Suprapubic skin (tissue), 4 donors: ENCODE measurements around the gene SATL1. TPM values are rescaled to one million over a fixed set of nuclear protein-coding genes. Genes with fewer than 3 reads are reported as not detected.
"Not testable (repeated sequence)": the region's sequence is repeated elsewhere in the genome, so short reads cannot be mapped to it uniquely, and the experiment has no call there.

ENCODE experiments used
- DNase-seq, 2 donors: peaks; one replicate each; pipeline ENCODE4 v3.0.0-alpha.2; 2019; ENCODE audit warnings: low spot score in 2 of 2
- H3K27ac ChIP-seq: fragments of 200-600 bp; sonication (generic); one replicate; pipeline ENCODE4 v1.5.1; 2019
- H3K27me3 ChIP-seq: fragments of 200-600 bp; sonication (generic); one replicate; pipeline ENCODE4 v1.5.1; 2019
- H3K36me3 ChIP-seq: fragments of 200-600 bp; sonication (generic); one replicate; pipeline ENCODE4 v1.5.1; 2019
- H3K4me1 ChIP-seq: fragments of 200-600 bp; sonication (generic); one replicate; pipeline ENCODE4 v1.5.1; 2019
- H3K4me3 ChIP-seq: fragments of 200-600 bp; sonication (generic); one replicate; pipeline ENCODE4 v1.5.1; 2019; ENCODE audit warnings: mild to moderate bottlenecking
- H3K9me3 ChIP-seq: fragments of 200-600 bp; sonication (generic); one replicate; pipeline ENCODE4 v1.5.1; 2019
- EP300 ChIP-seq: sonication (generic); formaldehyde crosslinking; IDR thresholded peaks from one replicate; pipeline ENCODE4 v1.6.1; 2017; ENCODE audit warnings: antibody characterized with exemption
- POLR2A ChIP-seq, 2 donors: fragments of 450-650 bp; IDR thresholded peaks; one replicate each; pipeline ENCODE4 v1.6.1; 2017; ENCODE audit warnings: antibody characterized with exemption in 2 of 2, mild to moderate bottlenecking in 2 of 2, moderate library complexity in 2 of 2
- POLR2AphosphoS5 ChIP-seq, 3 donors: sonication (generic); formaldehyde crosslinking; IDR thresholded peaks; one replicate each; pipeline ENCODE4 v1.6.1; 2017; ENCODE audit warnings: antibody characterized with exemption in 3 of 3
- WGBS: methylation state at CpG from one replicate; pipeline ENCODE4 v1.1.5; 2018; 5-methylcytosine and 5-hydroxymethylcytosine counted together
- total RNA-seq, 4 donors: library from RNA; depleted of rRNA; stranded (reverse); fragments of >200 nt; gene quantifications; one replicate each; pipeline ENCODE4 v1.1.0, GENCODE V29; 2016
- TF ChIP-seq, protein P1 (sequence below), 2 donors: fragments of 200-600 bp in 1 of 2; fragments of 450-650 bp in 1 of 2; sonication (generic) in 1 of 2; IDR thresholded peaks; one replicate each; pipeline ENCODE4 v1.5.1; 2016 to 2019; ENCODE audit warnings: antibody characterized with exemption in 2 of 2, mild to moderate bottlenecking in 1 of 2, moderate library complexity in 1 of 2

SATL1 gene, protein sequence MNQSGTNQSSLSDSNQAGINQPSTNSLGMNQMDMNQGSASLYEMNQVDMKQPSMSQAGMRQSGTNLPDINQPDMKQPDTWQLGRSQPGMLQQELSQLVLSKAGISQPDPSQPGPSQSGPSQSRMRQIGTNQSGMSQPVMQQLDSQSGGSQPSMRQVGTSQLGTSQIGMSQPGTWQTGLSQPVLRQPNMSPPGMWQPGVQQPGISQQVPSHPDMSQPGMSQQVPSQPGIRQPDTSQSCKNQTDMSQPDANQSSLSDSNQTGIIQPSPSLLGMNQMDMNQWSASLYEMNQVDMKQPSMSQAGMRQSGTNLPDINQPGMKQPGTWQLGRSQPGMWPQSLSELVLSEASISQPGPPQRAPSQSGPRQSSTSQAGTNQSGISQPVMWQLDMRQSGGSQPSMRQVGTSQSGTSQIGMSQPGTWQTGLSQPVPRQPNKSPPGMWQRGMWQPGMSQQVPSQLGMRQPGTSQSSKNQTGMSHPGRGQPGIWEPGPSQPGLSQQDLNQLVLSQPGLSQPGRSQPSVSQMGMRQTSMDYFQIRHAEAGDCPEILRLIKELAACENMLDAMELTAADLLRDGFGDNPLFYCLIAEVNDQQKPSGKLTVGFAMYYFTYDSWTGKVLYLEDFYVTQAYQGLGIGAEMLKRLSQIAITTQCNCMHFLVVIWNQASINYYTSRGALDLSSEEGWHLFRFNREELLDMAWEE
- under 1 TPM in 2 of 4 donors, not detected in 2; 0.16 to 0.45 TPM for total RNA-seq

DNA sequence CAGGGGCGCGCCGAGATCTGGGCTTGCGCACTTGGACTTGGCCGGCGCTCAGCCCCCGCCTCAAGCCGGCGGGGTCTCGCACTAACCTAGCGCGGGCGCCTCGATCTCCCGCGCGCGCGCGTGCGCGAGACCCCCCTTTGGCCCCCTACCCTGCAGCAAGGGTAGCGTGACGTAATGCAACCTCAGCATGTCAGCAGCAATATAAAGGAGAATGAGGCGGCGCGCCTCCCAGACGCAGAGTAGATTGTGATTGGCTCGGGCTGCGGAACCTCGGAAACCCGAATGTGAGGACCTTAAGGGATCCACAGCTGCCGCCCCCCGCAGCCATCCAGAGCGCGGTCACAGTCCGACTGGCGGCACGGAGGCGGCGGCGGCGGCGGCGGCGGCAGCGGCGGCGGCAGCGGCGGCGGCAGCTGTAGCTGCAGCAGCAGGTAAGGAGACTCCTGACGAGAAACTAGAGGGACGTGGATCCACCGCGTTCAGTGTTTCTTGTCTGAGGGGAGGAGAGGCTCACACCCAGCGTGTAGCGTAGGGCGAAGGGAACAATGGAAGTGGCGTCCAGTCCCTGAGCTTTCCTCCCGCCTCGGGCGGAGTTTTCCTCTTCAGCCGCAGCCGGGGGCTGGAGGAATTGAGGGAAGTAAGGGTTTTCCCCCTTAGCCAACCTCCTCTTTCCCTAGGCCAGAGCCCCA is at the start of gene SATL1, which contains the start of gene ZNF711:
Gene SATL1 (minus strand): TSS at position 19 of the 689 bp plus-strand sequence. CDS start 134,811 bp downstream, outside the sequence.
Gene ZNF711 (plus strand): TSS at position 231 of the 689 bp plus-strand sequence. CDS start 3,582 bp downstream, outside the sequence.
- no peaks in the 10 kb centered on the region for H3K4me1 ChIP-seq
- peak within 1 kb of the TSS; percentile 65 for H3K27ac ChIP-seq
- DNase-seq, result peak; percentile 62 to 72
- peak within 1 kb of the TSS; percentile 59 for H3K4me3 ChIP-seq
- no peaks in the 10 kb centered on the region for H3K9me3 ChIP-seq
- 19% methylated on average over 38 of the region's 65 CpGs for WGBS
- TF ChIP-seq POLR2AphosphoS5 (IDR thresholded peaks at IDR 0.05) (no peak), POLR2A (IDR thresholded peaks at IDR 0.05) (no peak), EP300 (no peak)
- TF ChIP-seq, protein P1, sequence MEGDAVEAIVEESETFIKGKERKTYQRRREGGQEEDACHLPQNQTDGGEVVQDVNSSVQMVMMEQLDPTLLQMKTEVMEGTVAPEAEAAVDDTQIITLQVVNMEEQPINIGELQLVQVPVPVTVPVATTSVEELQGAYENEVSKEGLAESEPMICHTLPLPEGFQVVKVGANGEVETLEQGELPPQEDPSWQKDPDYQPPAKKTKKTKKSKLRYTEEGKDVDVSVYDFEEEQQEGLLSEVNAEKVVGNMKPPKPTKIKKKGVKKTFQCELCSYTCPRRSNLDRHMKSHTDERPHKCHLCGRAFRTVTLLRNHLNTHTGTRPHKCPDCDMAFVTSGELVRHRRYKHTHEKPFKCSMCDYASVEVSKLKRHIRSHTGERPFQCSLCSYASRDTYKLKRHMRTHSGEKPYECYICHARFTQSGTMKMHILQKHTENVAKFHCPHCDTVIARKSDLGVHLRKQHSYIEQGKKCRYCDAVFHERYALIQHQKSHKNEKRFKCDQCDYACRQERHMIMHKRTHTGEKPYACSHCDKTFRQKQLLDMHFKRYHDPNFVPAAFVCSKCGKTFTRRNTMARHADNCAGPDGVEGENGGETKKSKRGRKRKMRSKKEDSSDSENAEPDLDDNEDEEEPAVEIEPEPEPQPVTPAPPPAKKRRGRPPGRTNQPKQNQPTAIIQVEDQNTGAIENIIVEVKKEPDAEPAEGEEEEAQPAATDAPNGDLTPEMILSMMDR (IDR thresholded peaks at IDR 0.05), result no peak
- no peaks in the 10 kb centered on the region for H3K36me3 ChIP-seq
- no peaks in the 10 kb centered on the region for H3K27me3 ChIP-seq

DNA sequence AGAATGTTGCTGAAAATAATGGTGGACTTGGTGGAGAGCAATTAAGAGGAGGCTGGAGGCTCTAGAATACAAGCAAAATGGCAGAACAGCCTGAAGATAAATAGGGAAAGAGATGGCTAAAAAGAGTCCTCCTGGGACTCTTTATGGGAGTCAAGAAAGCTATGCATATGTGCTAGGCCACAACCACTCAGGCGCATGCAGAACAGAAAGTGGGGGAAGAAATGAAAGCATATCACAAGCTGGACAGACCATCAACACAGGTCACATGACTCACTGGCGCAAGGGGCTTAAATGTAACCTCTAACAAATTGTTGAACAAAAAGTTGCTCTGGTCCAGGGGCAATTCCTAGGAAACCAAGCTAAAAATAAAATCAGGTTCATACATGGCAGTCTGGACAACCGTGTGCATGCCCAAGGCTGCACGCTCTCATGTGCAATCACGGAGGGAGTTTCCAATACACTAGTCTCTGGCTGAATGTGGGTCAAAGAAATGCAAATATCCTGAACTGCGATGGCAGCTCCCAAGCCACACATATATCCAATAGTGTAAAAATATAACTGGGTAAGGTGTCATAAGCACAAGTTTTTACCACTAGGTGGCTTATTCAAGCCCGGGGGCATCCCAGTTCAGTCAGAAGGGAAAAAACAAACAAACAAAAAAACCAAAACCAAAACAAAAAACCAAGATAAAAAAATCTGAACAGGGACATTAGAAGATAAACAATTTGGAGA is 45.6 kb upstream of the SATL1 start:
- WGBS, result 79% methylated on average over 7 of the region's 7 CpGs
- no peaks in the 10 kb centered on the region for H3K4me1 ChIP-seq
- H3K4me3 ChIP-seq, result no peak overlapping the region
- H3K9me3 ChIP-seq, result no peaks in the 10 kb centered on the region
- DNase-seq, result no peak
- TF ChIP-seq EP300, result no peak
- TF ChIP-seq, protein P1 (IDR thresholded peaks at IDR 0.05), result no peak
- TF ChIP-seq POLR2AphosphoS5 (IDR thresholded peaks at IDR 0.05), result no peak
- no peak for TF ChIP-seq POLR2A (IDR thresholded peaks at IDR 0.05)
- no peak overlapping the region for H3K27ac ChIP-seq
- H3K36me3 ChIP-seq, result no peaks in the 10 kb centered on the region
- H3K27me3 ChIP-seq, result no peaks in the 10 kb centered on the region

DNA sequence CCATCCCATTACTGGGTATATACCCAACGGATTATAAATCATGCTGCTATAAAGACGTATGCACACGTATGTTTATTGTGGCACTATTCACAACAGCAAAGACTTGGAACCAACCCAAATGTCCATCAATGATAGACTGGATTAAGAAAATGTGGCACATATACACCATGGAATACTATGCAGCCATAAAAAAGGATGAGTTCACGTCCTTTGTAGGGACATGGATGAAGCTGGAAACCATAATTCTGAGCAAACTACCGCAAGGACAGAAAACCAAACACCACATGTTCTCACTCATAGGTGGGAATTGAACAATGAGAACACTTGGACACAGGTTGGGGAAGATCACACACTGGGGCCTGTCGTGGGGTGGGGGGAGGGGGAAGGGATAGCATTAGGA is 41.7 kb upstream of the SATL1 start:
- not testable (repeated sequence) for H3K27ac ChIP-seq, H3K9me3 ChIP-seq, H3K4me1 ChIP-seq, H3K27me3 ChIP-seq, H3K4me3 ChIP-seq, H3K36me3 ChIP-seq, DNase-seq
- 87% methylated on average over 6 of the region's 6 CpGs for WGBS

DNA sequence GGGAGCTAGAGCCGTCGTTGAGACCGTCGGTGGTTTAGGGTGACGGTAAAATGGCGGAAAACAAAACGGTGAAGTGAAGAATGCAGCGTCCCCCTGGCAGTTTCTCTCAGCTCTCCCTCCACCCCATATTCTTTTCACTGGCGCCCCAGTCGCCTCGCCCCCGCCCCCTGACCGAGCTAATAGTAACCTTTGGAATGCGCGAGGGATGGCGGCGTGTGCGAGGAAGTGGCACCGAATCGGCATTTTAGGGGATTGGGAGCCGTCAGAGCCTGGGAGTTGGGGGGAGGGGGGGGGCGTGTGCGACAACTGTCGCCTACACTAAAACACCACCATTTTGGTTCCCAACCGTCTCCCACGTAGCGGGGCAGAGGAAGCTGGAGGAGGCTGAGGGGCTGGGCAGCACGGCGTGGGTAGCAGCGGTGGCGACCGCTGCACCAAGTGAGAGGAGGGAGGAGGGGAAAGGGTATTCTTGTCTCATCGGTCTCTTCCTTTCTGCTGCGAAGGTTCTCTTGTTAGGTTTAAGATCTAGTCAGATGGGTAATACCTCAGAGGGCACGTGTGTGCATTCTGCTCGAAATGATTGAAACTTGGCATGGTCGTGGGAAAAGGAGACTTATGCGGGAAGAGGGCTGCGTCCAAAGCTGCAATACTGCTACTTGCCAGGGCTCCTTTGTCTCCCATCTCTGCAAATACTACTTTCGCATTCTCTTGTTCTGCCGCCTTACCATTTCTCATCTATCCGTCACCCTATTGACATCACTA is 1.1 kb upstream of the SATL1 start:
- Histone ChIP-seq H3K4me3 (peak overlapping the region; percentile 59), H3K27me3 (no peaks in the 10 kb centered on the region), H3K4me1 (no peaks in the 10 kb centered on the region), H3K9me3 (no peaks in the 10 kb centered on the region), H3K27ac (peak overlapping the region; percentile 65), H3K36me3 (no peaks in the 10 kb centered on the region)
- TF ChIP-seq POLR2AphosphoS5 (IDR thresholded peaks at IDR 0.05) (no peak), POLR2A (IDR thresholded peaks at IDR 0.05) (no peak), EP300 (no peak)
- TF ChIP-seq, protein P1 (IDR thresholded peaks at IDR 0.05), result no peak
- DNase-seq, result no peak
- 39% methylated on average over 42 of the region's 42 CpGs for WGBS

DNA sequence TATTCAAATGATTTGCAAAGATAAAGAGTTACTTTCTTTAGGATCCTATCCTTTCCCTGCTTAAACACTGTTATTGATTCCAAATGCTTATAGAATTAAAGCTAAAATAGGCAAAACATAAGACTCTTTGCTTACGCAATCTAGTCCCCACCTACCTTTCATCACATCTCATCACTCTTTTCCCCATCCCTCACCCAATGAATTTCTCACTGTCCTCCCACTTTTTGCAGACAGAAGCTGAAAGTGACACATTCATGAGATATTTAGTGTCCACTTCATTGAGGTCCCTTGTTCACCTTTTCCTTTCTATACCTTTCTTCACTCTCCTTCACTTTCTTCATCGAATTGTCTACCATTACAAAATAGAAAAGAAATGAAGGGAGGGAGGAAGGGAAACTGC is 424 bp downstream of the SATL1 start:
- 48% methylated on average over 2 of the region's 2 CpGs for WGBS
- no peak for TF ChIP-seq POLR2AphosphoS5 (IDR thresholded peaks at IDR 0.05)
- TF ChIP-seq POLR2A (IDR thresholded peaks at IDR 0.05), result no peak
- TF ChIP-seq EP300, result no peak
- TF ChIP-seq, protein P1 (IDR thresholded peaks at IDR 0.05), result no peak
- H3K27me3 ChIP-seq, result no peaks in the 10 kb centered on the region
- no peaks in the 10 kb centered on the region for H3K36me3 ChIP-seq
- H3K4me1 ChIP-seq, result no peaks in the 10 kb centered on the region
- H3K9me3 ChIP-seq, result no peaks in the 10 kb centered on the region
- no peak overlapping the region for H3K27ac ChIP-seq
- no peak for DNase-seq
- H3K4me3 ChIP-seq, result peak overlapping the region; percentile 59
